ENCODE results near the gene CPD. TPM values are rescaled to one million over a fixed set of nuclear protein-coding genes. Genes with fewer than 3 reads are reported as not detected.

The CPD gene
- total and polyA plus RNA-seq, 2 of the 13 experiments (the other 11 are each of a cell fraction or from before 2014, with no cell fraction given): 46.1 to 72.3 TPM

- TF ChIP-seq ZBTB46 (CRISPR knock-in tag; IDR thresholded peaks at IDR 0.05; ENCODE audit: borderline replicate concordance) (no peak), STAG1 (CRISPR knock-in tag; IDR thresholded peaks at IDR 0.05) (peak; percentile 36; the same call in 1 of the 2 replicates), ZFP41 (CRISPR knock-in tag; IDR thresholded peaks at IDR 0.05; ENCODE audit: borderline replicate concordance) (no peak), AGO2 (optimal IDR thresholded peaks at IDR 0.05; ENCODE audit: low read depth, low read length) (no peak), BATF2 (CRISPR knock-in tag; IDR thresholded peaks at IDR 0.05) (no peak), DR1 (CRISPR knock-in tag; IDR thresholded peaks at IDR 0.05) (no peak), RBM22 (optimal IDR thresholded peaks at IDR 0.05; ENCODE audit: low read length) (no peak), ZNF598 (CRISPR knock-in tag; IDR thresholded peaks at IDR 0.05; ENCODE audit: borderline replicate concordance) (no peak), ERF (CRISPR knock-in tag; IDR thresholded peaks at IDR 0.05) (peak; percentile 69; the same call in 1 of the 2 replicates), BHLHE40 (IDR thresholded peaks at IDR 0.05; ENCODE audit: low read length) (no peak), ARNT2 (CRISPR knock-in tag; IDR thresholded peaks at IDR 0.05; ENCODE audit: low read depth) (peak; percentile 30; the same call in 1 of the 2 replicates)
- TF ChIP-seq, protein P1, sequence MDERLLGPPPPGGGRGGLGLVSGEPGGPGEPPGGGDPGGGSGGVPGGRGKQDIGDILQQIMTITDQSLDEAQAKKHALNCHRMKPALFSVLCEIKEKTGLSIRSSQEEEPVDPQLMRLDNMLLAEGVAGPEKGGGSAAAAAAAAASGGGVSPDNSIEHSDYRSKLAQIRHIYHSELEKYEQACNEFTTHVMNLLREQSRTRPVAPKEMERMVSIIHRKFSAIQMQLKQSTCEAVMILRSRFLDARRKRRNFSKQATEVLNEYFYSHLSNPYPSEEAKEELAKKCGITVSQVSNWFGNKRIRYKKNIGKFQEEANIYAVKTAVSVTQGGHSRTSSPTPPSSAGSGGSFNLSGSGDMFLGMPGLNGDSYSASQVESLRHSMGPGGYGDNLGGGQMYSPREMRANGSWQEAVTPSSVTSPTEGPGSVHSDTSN (CRISPR knock-in tag; IDR thresholded peaks at IDR 0.05): no peak; the same call in 1 of the 2 replicates
- TF ChIP-seq, protein P2, sequence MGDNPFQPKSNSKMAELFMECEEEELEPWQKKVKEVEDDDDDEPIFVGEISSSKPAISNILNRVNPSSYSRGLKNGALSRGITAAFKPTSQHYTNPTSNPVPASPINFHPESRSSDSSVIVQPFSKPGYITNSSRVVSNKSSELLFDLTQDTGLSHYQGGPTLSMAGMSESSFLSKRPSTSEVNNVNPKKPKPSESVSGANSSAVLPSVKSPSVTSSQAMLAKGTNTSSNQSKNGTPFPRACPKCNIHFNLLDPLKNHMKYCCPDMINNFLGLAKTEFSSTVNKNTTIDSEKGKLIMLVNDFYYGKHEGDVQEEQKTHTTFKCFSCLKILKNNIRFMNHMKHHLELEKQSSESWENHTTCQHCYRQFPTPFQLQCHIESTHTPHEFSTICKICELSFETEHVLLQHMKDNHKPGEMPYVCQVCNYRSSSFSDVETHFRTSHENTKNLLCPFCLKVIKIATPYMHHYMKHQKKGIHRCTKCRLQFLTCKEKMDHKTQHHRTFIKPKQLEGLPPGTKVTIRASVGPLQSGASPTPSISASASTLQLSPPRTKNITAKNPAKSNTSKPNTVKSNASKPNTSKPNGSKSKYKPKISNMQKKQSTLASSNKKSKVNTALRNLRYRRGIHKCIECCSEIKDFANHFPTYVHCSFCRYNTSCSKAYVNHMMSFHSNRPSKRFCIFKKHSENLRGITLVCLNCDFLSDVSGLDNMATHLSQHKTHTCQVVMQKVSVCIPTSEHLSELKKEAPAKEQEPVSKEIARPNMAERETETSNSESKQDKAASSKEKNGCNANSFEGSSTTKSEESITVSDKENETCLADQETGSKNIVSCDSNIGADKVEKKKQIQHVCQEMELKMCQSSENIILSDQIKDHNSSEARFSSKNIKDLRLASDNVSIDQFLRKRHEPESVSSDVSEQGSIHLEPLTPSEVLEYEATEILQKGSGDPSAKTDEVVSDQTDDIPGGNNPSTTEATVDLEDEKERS (CRISPR knock-in tag; IDR thresholded peaks at IDR 0.05): 0 out of 2 replicates have a peak, but pooled peaks have one; percentile 24
- TF ChIP-seq, protein P3, sequence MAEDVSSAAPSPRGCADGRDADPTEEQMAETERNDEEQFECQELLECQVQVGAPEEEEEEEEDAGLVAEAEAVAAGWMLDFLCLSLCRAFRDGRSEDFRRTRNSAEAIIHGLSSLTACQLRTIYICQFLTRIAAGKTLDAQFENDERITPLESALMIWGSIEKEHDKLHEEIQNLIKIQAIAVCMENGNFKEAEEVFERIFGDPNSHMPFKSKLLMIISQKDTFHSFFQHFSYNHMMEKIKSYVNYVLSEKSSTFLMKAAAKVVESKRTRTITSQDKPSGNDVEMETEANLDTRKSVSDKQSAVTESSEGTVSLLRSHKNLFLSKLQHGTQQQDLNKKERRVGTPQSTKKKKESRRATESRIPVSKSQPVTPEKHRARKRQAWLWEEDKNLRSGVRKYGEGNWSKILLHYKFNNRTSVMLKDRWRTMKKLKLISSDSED (CRISPR knock-in tag; IDR thresholded peaks at IDR 0.05): no peak
- TF ChIP-seq, protein P4, sequence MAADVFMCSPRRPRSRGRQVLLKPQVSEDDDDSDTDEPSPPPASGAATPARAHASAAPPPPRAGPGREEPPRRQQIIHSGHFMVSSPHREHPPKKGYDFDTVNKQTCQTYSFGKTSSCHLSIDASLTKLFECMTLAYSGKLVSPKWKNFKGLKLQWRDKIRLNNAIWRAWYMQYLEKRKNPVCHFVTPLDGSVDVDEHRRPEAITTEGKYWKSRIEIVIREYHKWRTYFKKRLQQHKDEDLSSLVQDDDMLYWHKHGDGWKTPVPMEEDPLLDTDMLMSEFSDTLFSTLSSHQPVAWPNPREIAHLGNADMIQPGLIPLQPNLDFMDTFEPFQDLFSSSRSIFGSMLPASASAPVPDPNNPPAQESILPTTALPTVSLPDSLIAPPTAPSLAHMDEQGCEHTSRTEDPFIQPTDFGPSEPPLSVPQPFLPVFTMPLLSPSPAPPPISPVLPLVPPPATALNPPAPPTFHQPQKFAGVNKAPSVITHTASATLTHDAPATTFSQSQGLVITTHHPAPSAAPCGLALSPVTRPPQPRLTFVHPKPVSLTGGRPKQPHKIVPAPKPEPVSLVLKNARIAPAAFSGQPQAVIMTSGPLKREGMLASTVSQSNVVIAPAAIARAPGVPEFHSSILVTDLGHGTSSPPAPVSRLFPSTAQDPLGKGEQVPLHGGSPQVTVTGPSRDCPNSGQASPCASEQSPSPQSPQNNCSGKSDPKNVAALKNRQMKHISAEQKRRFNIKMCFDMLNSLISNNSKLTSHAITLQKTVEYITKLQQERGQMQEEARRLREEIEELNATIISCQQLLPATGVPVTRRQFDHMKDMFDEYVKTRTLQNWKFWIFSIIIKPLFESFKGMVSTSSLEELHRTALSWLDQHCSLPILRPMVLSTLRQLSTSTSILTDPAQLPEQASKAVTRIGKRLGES (CRISPR knock-in tag; IDR thresholded peaks at IDR 0.05; ENCODE audit: borderline replicate concordance): no peak
- TF ChIP-seq, protein P5, sequence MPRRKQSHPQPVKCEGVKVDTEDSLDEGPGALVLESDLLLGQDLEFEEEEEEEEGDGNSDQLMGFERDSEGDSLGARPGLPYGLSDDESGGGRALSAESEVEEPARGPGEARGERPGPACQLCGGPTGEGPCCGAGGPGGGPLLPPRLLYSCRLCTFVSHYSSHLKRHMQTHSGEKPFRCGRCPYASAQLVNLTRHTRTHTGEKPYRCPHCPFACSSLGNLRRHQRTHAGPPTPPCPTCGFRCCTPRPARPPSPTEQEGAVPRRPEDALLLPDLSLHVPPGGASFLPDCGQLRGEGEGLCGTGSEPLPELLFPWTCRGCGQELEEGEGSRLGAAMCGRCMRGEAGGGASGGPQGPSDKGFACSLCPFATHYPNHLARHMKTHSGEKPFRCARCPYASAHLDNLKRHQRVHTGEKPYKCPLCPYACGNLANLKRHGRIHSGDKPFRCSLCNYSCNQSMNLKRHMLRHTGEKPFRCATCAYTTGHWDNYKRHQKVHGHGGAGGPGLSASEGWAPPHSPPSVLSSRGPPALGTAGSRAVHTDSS (CRISPR knock-in tag; conservative IDR thresholded peaks at IDR 0.05): no peak
Measured at GRCh38 chr17:30337393-30337999, 41.2 kb upstream of the CPD start (continued).
